ENCODE results near the gene ARNT2.

GRCh38 chr15:80606511-80607071, 202.4 kb downstream of the ARNT2 start:
- TF ChIP-seq YY1 (IDR thresholded peaks at IDR 0.05; ENCODE audit: insufficient read depth, insufficient read length) (no peak), ZNF274 (IDR thresholded peaks at IDR 0.05; ENCODE audit: low read depth, low read length) (no peak), SUZ12 (IDR thresholded peaks at IDR 0.05; ENCODE audit: extremely low read depth, insufficient read depth, insufficient read length) (no peak)

All from NT2/D1 (cell line).